Cardiac fibroblast (primary cell): ENCODE measurements around the gene TTLL5.
A peak's percentile ranks its signal among the peaks of the same experiment; 100 is the strongest.

Source experiments
- DNase-seq, 2 donors: peaks; one replicate each; pipeline versions ENCODE4 v3.0.0 to v3.0.0-alpha.2; 2010; ENCODE audit warnings: low read depth in 2 of 2
- H3K4me3 ChIP-seq, 2 donors: replicated peaks in 1 of 2; 1 replicate in 1 of 2; 2 replicates in 1 of 2; pipeline ENCODE4 v1.5.1; 2011; ENCODE audit warnings: low read depth in 2 of 2, low read length in 2 of 2, mild to moderate bottlenecking in 2 of 2, moderate library complexity in 1 of 2
- CTCF ChIP-seq: IDR thresholded peaks from one replicate; pipeline ENCODE4 v1.5.1; 2011; ENCODE audit warnings: low read depth, mild to moderate bottlenecking, low read length, inconsistent platforms

TTLL5 gene

GRCh38 chr14:75982266-75983018 lies 321.4 kb downstream of the TTLL5 start:
- DNase-seq = peak; percentile 83 to 88
- H3K4me3 ChIP-seq = peak overlapping the region; percentile 54 to 64
- peak; percentile 66 for TF ChIP-seq CTCF

- TF ChIP-seq CTCF = no peak
- no peak for DNase-seq
- peak overlapping the region; percentile 54 to 64 for H3K4me3 ChIP-seq
Observed at GRCh38 chr14:75983019-75983358, 321.9 kb downstream of the TTLL5 start.

GRCh38 chr14:75984674-75985073 lies 323.6 kb downstream of the TTLL5 start:
- no peak for DNase-seq
- H3K4me3 ChIP-seq = no peak overlapping the region
- no peak for TF ChIP-seq CTCF

GRCh38 chr14:75985618-75986438 lies 324.8 kb downstream of the TTLL5 start, which contains the start of gene IFT43:
Gene IFT43, plus strand, starts transcription at chr14:75985763. Its CDS starts 24 bp downstream, at chr14:75985787.
- DNase-seq = peak; percentile 78 to 81
- TF ChIP-seq CTCF = no peak
- H3K4me3 ChIP-seq = peak within 1 kb of the TSS; percentile 82

GRCh38 chr14:75986439-75986765 lies 325.4 kb downstream of the TTLL5 start:
- TF ChIP-seq CTCF = no peak
- H3K4me3 ChIP-seq = peak overlapping the region; percentile 82
- DNase-seq = no peak

- TF ChIP-seq CTCF = no peak
- H3K4me3 ChIP-seq = no peak overlapping the region
- DNase-seq = no peak
Observed at GRCh38 chr14:75987201-75987970, 326.3 kb downstream of the TTLL5 start.
